UCSD-AML1 (cell line): ENCODE measurements around the gene PCDHB6.
"Not testable (repeated sequence)": the region's sequence is repeated elsewhere in the genome, so short reads cannot be mapped to it uniquely, and the experiment has no call there.

Experiments used
- DNase-seq: peaks from one replicate; lab custom pipeline; 2025; ENCODE audit not compliant: unreplicated experiment; lab: John Stamatoyannopoulos, UW

The PCDHB6 gene

GRCh38 chr5:141201646-141202045, 51.8 kb downstream of the PCDHB6 start:
- not testable (repeated sequence) for DNase-seq
